GM03348 (cell line): ENCODE results near the gene TRIM71.
"Not testable (repeated sequence)": the region's sequence is repeated elsewhere in the genome, so short reads cannot be mapped to it uniquely, and the experiment has no call there.

Experiments used
- DNase-seq: peaks from one replicate; pipeline ENCODE4 v3.0.0; 2012; ENCODE audit warnings: low spot score

Gene TRIM71

DNA sequence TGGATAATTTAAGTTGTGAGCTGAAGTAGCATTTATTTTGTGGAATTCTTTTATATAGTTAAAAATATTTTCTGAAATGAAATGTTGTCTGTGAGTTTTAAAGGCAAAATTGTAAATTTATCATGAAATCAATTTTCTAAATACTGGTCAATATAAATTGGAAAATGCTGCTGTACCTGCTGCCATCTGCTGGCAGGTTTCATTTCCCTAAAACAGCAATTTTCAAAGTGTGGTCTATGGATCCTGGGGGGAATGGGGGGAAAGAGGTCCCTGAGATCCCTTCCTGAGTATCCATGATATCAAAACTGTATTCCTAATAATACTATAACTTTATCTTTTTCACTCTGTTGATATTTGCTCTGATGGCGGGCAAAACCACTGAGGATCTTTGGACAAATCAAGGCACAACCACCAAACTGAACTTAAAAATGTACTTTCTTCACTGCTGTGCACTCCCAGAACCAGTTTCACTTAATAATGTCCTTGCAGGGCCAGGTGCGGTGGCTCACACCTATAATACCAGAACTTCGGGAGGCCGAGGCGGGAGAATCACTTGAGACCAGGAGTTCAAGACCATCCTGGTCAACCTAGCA is 116.4 kb downstream of the TRIM71 start:
- DNase-seq, result peak; percentile 21

DNA sequence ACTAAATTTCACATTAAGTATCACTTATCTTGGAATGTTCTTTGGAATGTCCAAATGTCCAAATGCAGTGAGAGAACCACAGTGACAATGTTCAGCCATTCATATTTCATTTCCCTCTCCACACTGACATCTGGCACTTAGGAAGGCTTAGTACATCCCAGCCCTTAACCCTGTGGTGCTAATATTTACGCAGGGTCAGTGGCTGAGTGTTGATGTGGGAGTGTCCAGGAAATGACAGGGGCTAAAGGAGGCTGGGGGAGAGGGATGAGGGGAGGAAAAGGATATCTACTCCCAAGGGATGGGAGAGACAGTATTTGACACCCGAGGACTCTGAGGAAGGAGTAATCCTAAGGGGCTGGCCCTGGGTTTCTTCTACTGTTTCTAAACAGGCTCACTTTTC is 119.5 kb downstream of the TRIM71 start:
- DNase-seq, result no peak

DNA sequence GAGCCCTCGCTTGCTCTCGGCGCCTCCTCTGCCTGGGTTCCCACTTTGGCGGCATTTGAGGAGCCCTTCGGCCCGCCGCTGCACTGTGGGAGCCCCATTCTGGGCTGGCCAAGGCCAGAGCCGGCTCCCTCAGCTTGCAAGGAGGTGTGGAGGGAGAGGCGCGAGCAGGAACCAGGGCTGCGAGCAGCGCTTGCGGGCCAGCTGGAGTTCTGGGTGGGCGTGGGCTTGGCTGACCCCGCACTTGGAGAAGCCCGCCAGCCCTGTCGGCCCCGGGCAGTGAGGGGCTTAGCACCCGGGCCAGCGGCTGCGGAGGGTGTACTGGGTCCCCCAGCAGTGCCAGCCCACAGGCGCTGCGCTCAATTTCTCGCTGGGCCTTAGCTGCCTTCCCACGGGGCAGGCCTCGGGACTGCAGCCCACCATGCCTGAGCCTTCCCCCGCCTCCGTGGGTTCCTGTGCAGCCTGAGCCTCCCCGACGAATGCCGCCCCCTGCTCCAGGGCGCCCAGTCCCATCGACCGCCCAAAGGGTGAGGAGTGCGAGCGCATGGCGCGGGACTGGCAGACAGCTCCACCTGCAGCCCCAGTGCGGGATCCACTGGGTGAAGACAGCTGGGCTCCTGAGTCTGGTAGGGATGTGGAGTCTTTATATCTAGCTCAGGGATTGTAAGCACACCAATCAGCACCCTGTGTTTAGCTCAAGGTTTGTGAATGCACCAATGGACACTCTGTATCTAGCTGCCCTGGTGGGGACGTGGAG is 121.9 kb downstream of the TRIM71 start:
- not testable (repeated sequence) for DNase-seq

DNA sequence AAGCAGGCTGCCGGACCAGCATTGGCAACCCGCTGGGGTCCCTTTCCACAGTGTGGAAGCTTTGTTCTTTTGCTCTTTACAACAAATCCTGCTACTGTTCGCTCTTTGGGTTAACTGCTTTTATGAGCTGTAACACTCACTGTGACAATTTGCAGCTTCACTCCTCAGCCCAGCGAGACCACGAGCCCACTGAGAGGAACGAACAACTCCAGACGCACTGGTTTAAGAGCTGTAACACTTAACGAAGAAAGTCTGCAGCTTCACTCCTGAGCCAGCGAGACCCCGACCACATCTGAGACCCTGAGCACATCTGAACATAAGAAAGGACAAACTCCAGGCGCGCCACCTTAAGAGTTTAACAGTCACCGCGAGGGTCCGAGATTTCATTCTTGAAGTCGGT is 122.9 kb downstream of the TRIM71 start:
- no peak for DNase-seq

DNA sequence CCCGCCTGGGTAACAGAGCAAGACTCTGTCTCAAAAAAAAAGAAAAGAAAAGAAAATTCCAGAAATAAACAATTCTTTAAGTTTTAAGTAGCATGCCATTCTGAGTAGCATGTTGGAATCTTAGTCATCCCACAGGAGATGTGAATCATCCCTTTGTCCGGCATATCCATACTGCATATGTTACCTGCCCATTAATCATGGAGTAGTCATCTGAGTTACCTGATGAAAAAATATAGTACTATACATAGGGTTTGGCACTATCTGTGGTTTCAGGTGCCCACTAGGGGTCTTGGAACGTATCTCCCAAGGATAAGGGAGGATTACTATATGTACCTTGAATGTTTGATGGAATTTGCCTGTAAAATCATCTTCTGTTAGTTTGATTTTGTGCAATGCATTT is 127.3 kb downstream of the TRIM71 start:
- DNase-seq, result no peak

DNA sequence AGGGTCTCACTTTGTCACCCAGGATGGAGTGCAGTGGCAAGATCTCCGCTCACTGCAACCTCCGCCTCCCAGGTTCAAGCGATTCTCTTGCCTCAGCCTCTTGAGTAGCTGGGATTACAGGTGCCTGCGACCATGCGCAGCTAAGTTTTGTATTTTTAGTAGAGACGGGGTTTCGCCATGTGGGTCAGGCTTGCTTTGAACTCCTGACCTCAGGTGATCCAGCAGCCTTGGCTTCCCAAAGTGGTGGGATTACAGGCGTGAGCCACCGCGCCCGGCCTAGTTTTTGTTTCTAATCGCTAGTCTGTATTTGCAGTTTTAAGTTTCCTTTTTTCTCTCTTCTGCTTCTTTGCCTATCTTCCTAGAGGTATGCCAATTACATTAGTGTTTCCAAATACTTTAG is 127.8 kb downstream of the TRIM71 start:
- not testable (repeated sequence) for DNase-seq

DNA sequence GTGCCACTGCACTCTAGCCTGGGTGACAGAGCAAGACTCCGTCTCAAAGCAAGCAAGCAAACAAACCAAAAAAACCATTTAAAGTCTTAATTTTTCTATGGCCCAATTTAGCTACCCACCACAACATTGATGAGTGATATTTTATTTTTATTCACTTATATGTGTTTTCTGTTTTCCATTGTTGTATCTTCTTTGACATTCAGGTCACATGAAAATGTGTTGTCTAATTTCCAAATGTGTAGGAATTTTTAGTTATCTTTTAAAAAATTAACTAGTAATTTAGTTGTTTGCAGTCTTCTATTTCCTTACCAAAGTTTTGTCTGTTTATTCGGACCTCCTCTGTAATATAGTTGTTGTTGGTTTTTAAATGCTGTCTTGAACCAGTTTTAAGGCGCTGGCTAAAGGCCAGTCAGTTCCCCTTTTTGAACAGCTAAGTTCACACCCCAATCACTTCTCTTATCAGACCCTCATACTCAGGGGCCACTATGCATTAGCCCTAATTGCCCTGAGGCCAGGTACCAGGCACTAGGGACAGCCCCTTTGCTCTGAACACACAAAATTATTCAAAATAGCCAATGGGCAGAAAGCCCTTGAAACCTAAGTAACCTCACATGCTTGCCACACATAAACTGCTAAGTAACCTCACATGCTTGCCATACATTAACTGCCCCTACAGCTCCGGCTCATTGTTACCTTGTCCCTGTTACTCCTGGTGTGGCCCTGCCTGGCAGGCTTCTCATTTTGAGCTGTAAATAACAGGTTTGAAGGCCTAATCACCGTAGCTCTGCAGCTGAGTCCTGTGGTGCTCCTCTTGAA is 129.4 kb downstream of the TRIM71 start:
- DNase-seq, result no peak
